HG03103 (cell line): ENCODE measurements around the gene COL16A1.

Experiments used
- ATAC-seq: cut with Tn5 transposase; IDR thresholded peaks from one replicate; pipeline ENCODE4 v1.9.1; 2021; ENCODE audit warnings: low read depth; ENCODE audit not compliant: unreplicated experiment

Gene COL16A1

DNA sequence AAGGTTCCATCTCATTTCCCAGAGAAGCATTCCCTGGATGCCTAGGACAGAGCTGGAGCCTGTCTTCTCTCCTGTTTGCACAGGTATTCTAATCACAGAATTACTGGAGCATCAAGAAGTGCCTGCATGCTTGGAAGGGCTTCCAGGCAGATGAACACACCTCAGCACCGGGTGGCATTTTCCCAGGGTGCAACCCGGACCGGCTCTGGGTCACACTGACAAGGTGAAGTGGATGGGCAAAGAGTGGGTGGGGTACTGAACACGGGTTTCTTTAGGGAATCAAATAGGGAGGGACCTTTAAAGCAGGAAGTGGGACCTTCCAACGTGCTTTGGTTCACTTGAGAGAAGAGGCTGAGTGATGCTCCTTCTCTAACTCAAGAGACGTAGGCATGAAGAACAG is 52.1 kb downstream of the COL16A1 start:
- ATAC-seq = no peak

DNA sequence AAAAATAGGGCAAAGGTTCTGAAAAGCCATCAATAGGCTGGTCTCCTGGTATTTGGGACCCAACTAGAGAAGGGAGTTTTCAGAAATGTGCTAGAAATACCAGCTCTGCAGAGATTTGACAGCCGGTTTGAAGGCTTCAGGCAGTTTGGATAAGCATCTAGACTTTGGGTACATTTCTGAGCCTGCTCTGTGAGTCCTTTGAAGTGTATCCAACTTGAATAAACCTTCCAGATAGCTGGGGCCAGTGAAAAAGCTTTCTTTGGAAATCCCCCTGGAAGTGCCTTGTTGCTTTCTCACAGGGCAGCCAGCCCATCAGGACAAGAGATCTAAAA is 52.8 kb downstream of the COL16A1 start:
- no peak for ATAC-seq

DNA sequence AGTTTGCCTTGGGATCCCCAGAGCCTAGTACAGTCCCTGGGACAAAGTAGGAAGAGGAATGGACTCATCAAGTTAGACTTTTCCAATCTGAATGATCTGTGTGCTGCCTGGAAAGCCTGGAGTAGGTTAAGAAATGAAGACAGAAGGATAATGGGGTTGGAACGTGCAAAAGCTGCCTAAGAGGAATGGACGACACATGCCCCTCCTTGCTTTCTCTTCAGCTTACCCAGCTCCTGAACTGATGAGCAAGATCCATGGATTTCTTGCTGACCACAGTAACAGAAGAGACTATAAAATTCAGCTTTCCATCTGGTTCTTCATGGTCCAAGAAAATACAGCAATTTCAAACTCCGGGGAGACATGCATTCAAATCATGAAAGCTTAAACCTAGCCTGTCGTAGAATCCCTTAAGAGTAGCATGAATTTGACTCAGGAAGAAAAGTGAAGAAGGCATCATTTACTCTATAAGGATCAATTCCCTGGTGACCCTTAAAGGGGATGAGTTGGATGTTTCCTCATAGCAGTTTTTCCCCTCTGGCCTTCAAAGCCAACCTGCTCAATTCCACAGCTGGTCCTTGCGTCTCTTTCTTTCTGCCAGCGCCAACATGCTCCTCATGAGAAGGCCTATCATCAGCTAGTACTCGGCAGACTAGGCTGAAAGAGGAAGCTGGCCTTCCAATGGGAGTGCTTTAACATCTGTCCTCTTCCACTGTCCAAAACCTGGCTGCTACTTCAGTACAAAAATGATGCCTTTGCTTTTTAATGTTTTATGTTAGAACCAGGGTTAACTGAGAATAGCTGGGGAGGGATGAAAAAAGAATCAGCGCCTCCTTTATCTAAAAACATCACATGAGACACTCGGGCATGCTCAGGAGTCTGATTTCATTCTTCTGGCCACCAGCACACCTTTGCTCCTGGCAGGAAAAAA is 53.4 kb downstream of the COL16A1 start:
- no peak for ATAC-seq

DNA sequence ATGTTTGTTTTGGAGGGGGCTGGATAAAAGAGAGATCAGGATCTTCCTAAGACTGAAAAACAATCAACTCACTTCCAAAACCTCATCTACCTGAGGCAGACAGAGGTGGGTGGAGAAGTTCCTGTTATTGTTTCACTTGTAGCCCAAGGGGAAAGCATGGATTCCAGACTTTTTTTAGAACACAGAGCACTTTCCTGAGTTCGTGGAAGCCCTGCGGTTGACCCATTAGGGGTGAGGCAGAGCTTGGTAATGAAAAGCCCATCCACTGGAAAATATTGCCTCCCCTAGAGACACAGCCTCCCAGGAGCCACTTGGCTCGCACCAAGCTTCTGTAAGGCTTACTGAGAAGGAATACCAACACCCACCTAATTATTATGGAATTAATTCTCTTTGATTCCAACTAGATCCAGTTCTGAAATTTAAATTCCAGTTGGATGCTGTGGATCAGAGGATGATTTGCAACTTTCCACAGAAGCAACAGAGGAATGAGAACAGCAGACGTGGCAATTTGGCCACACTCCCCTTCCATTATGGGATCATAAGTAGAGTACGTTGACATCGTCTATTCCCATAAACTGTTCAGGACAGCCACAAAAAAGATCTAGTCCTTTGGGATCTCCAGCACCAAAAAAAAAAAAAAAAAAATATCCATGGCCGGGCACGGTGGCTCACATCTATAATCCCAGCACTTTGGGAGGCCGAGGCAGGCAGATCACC is 55.0 kb downstream of the COL16A1 start:
- no peak for ATAC-seq

DNA sequence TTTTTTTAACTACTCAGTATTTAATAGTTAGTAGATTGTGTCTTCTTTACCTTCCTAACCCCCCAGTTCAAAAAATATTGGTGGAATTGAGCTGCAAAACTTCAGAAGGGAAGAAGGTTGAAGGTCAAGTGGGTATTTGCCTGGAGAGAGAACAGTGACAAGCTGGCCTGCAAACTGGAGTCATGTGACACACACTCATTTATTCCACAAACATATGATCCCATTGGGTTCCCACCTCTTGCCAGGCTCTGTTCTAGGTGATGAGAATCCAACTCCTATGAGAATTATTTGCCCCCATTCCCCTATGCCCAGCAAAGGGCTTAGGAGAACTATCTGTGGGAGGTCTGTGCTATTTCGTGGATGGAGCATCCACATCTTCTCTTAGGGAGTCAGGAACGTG is 55.6 kb downstream of the COL16A1 start:
- no peak for ATAC-seq

DNA sequence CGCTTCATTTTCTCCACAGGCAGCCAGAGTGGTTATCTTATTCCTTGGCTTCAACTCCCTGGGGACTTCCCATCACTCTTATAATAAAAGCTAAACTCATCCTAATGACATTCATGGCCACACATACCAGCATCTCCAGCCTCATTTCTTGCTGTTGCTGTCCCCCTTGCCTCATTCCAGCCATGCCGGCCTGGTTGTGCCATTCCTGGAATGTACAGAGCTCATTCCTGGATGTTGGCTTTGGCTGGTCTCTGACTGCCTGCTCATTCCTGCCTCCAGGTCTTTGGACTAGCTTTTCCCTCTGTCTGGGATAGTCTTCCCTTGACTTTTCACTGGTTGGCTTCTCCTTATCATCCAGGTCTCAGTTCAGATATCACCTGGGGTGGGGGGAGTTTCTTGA is 56.7 kb downstream of the COL16A1 start:
- ATAC-seq = no peak

DNA sequence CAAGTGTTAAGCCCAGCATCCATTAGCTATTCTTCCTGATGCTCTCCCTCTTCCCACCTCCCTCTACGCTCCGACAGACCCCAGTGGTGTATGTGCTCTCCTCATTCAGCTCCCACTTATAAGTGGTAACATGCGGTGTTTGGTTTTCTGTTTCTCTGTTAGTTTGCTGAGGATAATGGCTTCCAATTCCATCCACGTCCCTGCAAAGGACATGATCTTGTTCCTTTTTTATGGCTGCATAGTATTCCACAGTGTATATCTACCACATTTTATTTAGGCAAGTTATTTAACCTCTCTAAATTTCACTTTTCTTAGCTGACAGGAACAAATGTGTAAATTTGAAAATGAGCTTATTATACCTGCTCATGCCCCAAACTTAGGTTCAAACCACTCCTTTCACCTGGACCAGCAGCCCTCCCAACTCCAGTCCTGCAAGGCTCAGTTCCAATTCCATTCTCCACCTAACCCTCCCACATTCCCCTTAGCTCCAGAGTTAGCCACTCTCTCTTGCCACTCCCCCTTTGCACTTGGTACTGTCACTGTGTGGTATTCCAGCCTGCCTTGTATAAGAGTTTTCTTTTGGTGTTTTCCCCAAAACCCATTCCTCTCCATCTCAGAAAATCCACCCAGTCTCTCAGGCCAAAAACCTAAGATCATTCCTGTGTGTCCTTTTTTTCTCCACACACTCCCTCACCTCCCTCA is 57.4 kb downstream of the COL16A1 start:
- ATAC-seq = no peak

DNA sequence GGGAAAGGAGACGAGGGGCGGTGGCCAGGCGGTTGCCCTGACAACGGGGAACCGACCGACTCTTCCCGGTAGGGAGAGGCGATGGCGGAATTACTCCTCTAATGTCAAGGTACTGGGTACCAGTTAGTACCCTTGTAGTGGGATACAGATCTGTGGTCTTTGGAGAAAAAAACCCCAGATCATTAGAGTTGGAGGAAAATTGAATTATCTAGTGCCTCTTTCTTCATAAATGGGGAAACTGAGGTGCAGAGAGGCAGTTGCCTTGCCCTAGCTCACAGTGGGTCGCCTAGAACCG is 58.6 kb downstream of the COL16A1 start:
- no peak for ATAC-seq

DNA sequence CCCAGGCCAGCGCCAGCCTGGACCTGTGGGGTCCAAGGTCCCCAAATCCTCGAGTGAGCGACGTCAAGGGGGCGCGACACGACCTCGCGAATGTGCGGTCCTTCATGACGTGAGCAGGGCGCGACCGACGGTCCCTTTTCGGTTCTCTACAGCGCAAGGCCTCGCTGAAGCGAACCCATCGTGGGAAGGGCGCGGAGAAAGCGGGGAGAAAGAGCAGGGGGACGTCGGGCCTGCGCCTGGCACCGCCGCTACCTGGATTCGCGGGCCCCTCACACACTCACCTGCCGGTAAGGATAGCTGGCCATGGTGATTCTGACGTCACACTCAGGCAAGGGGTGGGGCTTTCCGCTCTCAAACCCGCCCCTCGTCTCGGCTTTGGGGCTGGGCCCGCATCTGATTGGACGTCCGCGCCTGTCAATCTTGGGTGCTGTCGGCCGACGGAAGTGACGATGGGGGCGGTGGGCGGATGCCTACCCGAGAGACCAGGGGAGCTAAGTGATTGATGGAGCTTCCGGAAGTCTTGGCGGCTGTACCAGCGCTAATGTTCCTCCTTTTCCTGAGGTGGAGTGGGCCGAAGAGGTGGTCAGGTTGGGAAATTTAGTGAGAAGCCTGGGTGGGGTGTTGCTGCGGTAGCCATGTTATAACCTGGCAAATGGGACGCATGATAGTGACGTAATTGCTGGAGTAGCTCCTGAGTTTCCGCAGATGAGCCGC is 59.1 kb downstream of the COL16A1 start, which contains the start of gene PEF1:
TSS of gene PEF1 (minus strand) at position 317 of the 714 bp plus-strand sequence. CDS start at position 305, 12 bp downstream.
- peak; percentile 86 for ATAC-seq

DNA sequence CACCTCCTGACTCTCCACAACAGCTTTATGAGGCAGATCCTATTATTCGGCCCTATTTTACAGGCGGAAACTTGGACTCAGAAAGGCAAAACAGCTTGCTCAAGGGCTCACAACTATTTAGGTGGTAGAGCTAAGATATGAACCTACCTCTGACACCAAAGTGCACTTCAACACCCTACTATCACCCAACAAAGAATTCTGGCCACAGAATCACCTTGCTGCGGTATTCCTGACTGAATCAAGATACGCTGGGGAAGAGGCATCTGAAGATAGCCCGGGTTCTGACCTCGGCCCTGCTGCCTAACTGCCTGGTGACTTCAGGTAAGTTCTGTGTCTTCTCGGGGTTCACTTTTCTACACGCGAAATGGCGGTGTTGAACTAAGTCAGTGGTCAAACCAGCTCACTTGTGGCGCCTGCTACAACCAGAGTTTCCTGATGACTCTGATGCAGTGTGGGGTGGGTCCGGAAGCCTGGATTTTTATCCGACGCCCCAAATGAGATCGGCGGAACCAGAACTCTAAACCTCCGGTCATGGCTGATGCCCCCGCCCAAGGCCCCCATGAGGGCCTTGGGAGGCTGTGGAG is 59.7 kb downstream of the COL16A1 start:
- ATAC-seq = no peak

DNA sequence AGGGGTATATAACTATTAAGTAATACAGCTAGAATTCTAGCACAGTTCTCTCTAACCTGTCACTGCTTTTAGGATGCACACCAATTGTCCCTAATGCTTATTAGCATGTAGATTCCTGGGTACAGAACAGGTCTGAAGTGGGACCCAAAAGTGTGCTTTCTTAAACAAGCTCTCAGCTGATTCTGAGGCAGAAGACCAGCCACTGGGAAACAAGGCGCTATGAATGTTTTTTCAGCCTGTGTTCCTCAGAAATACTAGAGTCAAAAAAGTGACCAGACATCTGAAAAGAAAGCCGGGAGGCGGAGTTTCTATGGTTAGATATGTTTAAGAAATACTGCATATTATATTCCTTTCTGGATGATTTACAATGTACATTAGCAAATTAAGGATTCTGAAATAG is 60.9 kb downstream of the COL16A1 start:
- no peak for ATAC-seq

DNA sequence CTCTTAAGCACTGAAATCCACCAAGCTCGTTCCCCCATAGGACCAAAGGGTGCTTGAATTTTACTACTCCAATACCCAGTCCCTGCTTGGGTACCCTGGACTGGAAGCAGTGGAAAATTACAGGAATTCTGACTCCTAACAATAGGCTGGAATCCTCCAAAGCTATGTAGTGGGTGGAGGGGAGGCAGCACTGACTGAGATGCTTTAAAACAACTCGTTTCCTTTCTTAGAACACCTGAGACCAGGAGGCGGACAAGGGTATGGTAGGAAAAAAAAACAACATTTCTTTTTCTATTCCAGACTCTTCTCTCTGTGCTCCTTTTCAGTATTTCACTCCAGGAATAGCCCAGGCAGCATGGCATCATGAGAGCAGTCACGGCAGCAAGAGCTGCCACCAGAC is 61.5 kb downstream of the COL16A1 start:
- ATAC-seq = no peak

DNA sequence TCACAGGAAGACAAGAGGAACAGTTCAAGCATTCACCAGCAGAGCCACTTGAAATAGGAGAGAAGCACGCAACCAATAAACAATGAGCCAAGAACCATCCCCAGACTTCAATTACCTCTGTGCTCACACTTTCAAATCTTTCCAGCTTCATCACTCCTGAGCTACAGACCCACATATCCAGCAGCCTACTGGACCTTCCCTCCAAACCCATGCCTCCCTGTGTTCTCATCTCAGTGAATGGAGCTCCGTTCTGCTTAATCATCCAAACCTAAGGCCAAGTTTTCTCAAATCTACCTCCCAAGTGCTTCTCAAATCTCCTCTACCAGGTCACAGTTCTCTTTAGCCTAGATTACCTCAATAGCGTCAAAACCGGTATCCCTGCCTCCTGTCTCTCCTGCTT is 62.9 kb downstream of the COL16A1 start:
- no peak for ATAC-seq

DNA sequence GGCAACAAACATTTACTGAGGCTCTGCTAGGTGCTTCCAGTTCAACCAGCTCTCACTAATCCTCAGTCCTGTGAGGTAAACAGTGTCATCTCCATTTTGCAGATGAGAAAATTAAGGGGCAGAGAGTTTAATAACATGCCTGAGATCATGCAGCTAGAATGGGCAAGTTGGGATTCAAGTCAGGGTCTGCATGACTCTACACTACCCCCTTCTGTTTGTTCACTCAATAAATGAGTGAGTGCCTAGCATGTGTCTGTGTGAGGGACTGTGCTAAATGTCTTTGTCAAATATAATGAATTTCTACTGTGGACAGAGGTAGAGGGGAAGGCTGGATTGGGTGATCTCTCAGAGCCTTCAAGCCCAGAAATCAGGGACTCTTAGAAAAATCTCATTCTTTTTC is 63.6 kb downstream of the COL16A1 start:
- no peak for ATAC-seq

DNA sequence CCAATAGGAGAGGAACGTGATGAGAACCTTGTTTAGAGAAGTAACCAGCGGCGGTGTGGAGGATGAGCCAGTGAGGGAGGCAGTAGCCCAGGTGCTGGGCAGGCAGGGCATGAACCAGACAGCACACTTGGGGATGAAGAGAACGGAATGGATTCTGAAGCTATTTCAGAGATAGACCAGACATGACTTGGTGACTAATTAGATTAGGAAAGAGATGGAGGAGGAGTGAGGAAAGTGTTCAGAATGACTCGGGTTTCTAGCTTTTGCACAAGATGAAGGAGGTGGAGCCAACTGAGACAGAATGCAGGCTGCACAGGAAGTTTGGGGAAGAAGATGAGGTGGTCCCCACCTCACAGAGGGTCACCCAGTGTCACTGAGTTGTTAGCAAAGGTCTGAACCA is 64.3 kb downstream of the COL16A1 start:
- no peak for ATAC-seq

DNA sequence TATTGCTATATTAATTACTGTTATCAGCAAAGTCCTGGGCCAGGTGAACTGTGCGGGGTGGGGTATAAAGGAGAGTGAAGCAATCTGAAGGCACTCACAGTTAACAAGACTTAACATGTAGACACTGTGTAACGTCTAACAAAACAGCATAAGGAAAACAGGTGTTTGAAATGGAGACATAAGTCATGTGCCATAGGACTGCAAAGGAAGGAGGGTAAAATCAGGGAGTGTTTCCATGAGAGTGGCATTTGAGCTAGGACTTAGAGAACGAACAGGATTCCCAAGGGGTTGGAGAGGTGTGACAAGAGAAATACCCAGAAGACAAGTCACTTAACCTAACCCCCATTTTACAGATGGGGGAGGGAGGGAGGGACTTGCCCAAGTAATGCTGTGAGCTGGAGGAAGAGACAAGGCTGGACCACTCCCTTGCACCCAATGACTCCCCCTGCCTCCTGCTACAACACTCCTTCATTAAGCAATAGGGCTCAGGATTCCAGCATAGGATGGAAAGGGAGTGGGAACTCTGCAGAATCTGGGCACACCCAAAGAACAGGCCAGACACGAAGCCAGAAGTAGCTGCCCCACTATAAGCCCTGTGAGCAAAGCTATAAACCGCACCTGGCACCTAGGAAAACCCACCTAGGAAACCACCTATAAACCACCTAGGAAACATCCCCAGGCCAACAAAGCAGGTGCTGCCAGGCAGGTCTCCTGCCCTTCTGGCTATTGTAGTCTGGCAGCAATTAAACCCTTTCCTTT is 65.7 kb downstream of the COL16A1 start:
- no peak for ATAC-seq

DNA sequence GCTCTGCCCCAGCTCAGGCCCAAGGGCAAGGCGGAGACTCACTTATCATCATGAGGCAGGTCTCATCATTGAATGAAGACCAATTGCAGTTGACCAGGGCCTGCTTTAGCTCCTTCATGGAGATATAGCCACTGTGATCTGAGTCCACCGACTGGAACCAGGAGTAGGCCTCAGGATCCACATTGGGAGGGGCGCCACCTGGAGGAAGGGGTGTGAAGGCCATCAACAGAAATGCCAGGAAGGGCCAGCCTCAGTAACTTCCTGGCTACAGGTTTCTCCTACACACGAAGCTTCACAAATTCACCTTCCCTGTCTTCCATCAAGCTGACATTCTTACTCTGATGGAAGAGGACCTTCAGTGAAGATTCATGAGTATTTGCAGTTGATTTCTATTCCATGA is 70.7 kb downstream of the COL16A1 start:
- no peak for ATAC-seq

DNA sequence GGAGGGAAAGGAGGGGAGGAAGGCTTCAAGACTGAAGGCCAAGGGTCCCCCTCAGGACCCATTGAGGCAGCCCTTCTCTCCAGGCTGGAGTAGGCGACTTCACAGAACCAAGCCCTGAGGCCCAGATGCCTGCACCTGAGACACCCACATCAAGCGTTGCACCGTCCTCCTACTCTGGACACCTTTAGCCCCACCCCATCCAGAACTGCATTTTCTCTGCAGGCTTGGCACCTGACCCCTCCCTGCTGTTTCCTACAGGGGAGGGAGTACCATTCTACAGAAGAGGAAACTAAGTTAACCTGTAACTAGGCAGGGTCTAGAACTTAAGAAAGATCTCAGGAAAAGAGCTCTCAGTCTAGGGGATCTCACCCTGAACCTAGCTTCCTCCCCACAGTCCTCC is 71.2 kb downstream of the COL16A1 start:
- no peak for ATAC-seq

DNA sequence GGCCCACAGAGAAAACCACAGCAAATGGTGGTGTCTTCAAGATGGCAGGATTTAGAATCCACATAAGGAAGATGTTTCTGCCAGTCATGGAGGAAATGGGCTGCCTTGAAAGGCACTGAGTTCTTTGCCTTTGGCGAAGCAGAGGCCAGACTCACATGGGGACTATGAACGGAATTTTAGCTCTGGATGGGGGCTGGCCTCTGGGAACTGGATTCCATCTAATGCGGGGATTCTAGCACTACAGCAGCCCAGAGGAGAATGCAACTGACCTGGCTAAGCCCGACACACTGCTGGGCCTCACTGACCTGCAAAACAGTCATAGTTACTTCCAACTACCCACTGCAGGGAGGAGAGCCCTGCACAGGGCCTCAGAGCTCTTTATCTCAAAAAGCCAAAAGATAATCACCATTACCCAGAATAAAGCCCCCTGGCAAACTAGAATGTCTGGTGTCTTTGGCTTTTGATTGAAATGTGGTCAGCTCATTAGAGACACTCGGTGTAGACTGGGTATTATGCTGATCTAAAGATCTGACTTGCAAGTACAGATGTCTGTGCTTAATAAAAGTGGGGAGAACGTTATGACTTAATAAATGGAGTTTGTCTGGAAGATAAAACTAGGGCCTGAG is 74.8 kb downstream of the COL16A1 start:
- ATAC-seq = no peak
